ENCODE data around the gene ANKS3. TPM values are rescaled to one million over a fixed set of nuclear protein-coding genes. Genes with fewer than 3 reads are reported as not detected.

Gene ANKS3
- total and polyA plus RNA-seq, 2 of the 8 experiments (the other 6 are each of a cell fraction or from before 2014, with no cell fraction given): 15.5 to 23.9 TPM

- TF ChIP-seq PHF8 (conservative IDR thresholded peaks at IDR 0.05; ENCODE audit: low read depth, low read length): no peak
Observed at GRCh38 chr16:4765511-4766474, 31.7 kb upstream of the ANKS3 start (continued).

Data from H1 (cell line).